ENCODE results near the gene SORCS2. TPM values are rescaled to one million over a fixed set of nuclear protein-coding genes. Genes with fewer than 3 reads are reported as not detected.

SORCS2 gene
- total RNA-seq, 6 donors from 2014 or later = 2.2 to 28.3 (median 7.2) TPM

DNA sequence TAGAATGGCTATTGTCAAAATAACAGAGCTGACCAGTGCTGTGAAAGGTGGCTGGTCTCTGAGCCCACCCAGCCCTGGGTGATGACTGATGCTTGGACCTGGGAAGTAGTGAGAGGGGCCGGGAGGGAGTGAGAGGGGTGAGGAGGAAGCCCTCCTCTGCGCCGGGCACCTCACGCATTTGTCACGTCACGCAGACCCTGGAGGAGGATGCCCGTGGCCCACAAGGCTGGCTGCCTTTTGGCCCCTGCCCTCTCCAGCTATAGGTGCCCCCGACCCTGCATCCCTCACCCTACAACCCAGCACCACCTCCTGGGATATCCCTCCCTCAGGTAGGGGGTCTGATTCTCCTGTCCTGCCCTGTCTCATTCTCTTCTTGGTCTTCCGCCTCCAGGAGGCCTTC, 539.9 kb downstream of the SORCS2 start:
- Histone ChIP-seq H3K4me1 (peaks cover 0 to 6% (median 0%) of the 10 kb centered on the region in 4 donors), H3K27me3 (peaks cover 0 to 6% (median 0%) of the 10 kb centered on the region in 4 donors), H3K27ac (no peak overlapping the region), H3K36me3 (no peaks in the 10 kb centered on the region), H3K4me3 (no peak overlapping the region), H3K9me3 (no peaks in the 10 kb centered on the region)
- 87 to 91% methylated on average over 9 of the region's 9 CpGs for WGBS, 2 donors
- no peak for TF ChIP-seq EP300 (IDR thresholded peaks at IDR 0.05)
- TF ChIP-seq, protein P1, sequence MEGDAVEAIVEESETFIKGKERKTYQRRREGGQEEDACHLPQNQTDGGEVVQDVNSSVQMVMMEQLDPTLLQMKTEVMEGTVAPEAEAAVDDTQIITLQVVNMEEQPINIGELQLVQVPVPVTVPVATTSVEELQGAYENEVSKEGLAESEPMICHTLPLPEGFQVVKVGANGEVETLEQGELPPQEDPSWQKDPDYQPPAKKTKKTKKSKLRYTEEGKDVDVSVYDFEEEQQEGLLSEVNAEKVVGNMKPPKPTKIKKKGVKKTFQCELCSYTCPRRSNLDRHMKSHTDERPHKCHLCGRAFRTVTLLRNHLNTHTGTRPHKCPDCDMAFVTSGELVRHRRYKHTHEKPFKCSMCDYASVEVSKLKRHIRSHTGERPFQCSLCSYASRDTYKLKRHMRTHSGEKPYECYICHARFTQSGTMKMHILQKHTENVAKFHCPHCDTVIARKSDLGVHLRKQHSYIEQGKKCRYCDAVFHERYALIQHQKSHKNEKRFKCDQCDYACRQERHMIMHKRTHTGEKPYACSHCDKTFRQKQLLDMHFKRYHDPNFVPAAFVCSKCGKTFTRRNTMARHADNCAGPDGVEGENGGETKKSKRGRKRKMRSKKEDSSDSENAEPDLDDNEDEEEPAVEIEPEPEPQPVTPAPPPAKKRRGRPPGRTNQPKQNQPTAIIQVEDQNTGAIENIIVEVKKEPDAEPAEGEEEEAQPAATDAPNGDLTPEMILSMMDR (IDR thresholded peaks at IDR 0.05) = no peak
- no peak for TF ChIP-seq POLR2AphosphoS5 (IDR thresholded peaks at IDR 0.05)
- no peak for TF ChIP-seq POLR2A (IDR thresholded peaks at IDR 0.05)
- ATAC-seq (ENCODE audit: low FRiP score in 2 of 2) (no peak), DNase-seq (peak in 1 of 2 donors; percentile 43)

DNA sequence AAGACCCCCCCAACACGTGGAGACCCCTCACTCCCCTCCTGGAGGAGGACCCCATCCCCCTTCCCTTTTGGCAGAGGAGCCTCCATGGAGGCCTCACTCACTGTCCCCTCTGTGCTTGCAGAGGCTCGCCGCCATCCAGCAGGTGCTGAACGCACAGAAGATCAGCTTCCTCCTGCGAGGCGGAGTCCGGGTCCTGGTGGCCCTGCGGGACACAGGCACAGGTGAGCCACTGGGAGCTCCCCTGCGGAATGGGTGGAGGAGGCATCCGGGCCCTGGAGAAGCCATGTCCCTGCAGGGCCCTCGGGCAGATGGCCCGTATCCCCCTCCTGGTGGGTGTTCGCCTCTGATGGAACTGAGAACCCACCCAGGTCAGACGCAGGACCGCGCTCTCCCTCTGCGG, 540.9 kb downstream of the SORCS2 start:
- TF ChIP-seq POLR2A (IDR thresholded peaks at IDR 0.05) = no peak
- WGBS, 2 donors = 83 to 84% methylated on average over 4 to 12 of the region's 17 CpGs
- no peaks in the 10 kb centered on the region for H3K9me3 ChIP-seq
- no peaks in the 10 kb centered on the region for H3K36me3 ChIP-seq
- no peak overlapping the region for H3K4me3 ChIP-seq
- H3K27me3 ChIP-seq = peaks cover 0 to 6% (median 0%) of the 10 kb centered on the region in 4 donors
- no peak overlapping the region for H3K27ac ChIP-seq
- DNase-seq = peak in 1 of 2 donors; percentile 70
- no peak for ATAC-seq (ENCODE audit: low FRiP score in 2 of 2)
- peaks cover 0 to 6% (median 0%) of the 10 kb centered on the region in 4 donors for H3K4me1 ChIP-seq

DNA sequence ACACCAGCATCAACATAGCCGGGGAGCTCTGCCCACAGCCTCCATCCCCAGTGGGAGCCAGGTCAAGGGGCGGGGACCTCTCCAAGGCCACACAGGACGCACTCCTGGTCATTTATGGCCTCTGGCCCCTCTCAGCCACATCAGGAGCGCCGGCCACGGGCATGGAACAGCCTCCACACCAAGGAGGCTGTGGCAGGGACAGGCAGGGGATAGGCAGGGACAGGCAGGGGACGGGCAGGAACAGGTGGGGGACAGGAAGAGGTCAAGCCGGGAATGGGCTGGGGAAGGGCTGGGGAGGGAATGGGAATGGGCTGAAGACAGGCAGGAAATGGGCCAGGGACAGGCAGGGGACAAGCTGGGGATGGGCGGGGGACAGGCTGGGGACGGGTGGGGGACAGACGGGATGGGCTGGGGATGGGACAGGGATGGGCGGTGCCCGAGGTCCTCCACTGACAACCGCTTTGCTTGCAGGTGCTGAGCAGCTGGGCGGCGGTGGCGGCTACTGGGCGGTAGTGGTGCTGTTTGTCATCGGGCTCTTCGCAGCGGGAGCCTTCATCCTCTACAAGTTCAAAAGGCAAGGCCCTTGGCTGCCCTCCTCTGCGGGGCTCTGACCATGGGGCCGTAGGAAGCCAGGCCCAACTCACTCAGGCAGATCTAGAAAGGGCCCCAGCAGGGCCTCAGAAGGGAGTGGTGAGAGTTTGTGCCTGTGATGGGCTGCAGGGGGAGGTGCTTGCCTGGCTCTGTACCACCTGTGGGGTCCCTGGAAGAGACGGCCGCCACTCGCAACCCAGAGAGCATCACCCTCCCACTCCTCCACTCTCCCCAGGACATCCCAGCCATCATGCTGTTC, 541.7 kb downstream of the SORCS2 start:
- H3K4me1 ChIP-seq = peaks cover 0 to 6% (median 0%) of the 10 kb centered on the region in 4 donors
- H3K4me3 ChIP-seq = no peak overlapping the region
- no peaks in the 10 kb centered on the region for H3K9me3 ChIP-seq
- TF ChIP-seq POLR2A (IDR thresholded peaks at IDR 0.05) (no peak), EP300 (IDR thresholded peaks at IDR 0.05) (no peak), POLR2AphosphoS5 (IDR thresholded peaks at IDR 0.05) (no peak)
- TF ChIP-seq, protein P1 (IDR thresholded peaks at IDR 0.05) = no peak
- no peak overlapping the region for H3K27ac ChIP-seq
- ATAC-seq (ENCODE audit: low FRiP score in 2 of 2) (no peak), DNase-seq (peak in 1 of 2 donors; percentile 73)
- WGBS, 2 donors = 73 to 77% methylated on average over 19 of the region's 26 CpGs
- H3K27me3 ChIP-seq = peaks cover 0 to 6% (median 0%) of the 10 kb centered on the region in 4 donors
- H3K36me3 ChIP-seq = no peaks in the 10 kb centered on the region

DNA sequence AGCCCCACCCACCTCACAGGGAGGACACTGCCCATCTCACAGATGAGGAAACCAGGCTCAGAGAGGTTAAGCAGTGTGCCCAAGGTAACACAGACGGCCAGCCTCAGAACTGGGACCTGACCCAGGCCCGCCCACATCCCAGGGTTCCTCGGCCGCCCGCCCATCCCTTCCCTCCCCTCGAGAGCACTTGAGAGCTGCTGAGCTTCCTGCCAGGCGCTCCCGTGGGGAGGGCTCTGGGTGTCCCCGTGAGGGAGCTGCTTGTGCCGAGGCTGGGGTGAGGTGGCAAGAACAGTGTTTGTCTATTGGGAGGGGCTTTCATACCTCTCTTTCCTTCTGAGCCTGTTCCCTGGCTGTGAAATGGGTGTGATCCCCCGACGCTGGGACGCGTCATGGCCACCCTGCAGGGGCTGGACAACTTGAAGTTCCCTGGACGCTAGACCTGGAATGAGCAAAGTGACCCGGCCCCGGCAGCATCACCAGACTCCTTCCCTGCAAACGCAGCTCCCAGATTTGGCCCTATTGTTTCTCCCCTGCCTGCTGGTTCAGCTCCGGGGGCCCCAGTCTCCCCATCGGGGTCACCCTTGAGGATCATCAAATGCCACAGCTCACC, 542.4 kb downstream of the SORCS2 start:
- DNase-seq = peak; percentile 62 to 80
- Histone ChIP-seq H3K27me3 (peaks cover 0 to 6% (median 0%) of the 10 kb centered on the region in 4 donors), H3K4me3 (no peak overlapping the region), H3K36me3 (no peaks in the 10 kb centered on the region), H3K4me1 (peaks cover 0 to 6% (median 0%) of the 10 kb centered on the region in 4 donors), H3K27ac (peak overlapping the region in 1 of 4 donors; percentile 11), H3K9me3 (no peaks in the 10 kb centered on the region)
- ATAC-seq (ENCODE audit: low FRiP score in 2 of 2) = peak; percentile 36 to 44
- WGBS, 2 donors = 47 to 61% methylated on average over 14 to 20 of the region's 20 CpGs
- TF ChIP-seq POLR2A (IDR thresholded peaks at IDR 0.05) (no peak), POLR2AphosphoS5 (IDR thresholded peaks at IDR 0.05) (no peak), EP300 (IDR thresholded peaks at IDR 0.05) (no peak)
- TF ChIP-seq, protein P1 (IDR thresholded peaks at IDR 0.05) = no peak

DNA sequence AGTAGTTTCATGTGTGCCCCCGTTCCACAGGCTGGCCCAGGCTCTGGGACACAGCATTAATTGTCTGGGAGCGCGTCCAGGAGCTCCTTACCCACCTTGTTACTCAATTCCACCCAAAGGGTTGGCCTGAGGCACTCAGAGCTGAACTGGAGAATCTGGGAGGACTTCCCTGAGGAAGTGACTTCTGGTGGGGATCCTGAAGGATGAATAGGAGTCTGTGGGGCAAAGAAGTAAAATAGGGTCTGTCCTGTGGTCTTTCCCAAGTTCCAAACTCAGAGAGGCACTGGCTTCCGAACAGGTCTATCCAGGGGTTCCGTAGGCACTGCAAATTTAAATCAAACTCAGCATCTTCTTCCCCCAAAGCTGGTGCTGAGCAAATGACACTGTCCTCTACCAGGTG, 543.1 kb downstream of the SORCS2 start:
- WGBS, 2 donors = 89% methylated on average over 5 of the region's 5 CpGs
- TF ChIP-seq, protein P1 (IDR thresholded peaks at IDR 0.05) = no peak
- TF ChIP-seq POLR2A (IDR thresholded peaks at IDR 0.05) (no peak), POLR2AphosphoS5 (IDR thresholded peaks at IDR 0.05) (no peak), EP300 (IDR thresholded peaks at IDR 0.05) (no peak)
- Histone ChIP-seq H3K4me1 (peaks cover 0 to 6% (median 0%) of the 10 kb centered on the region in 4 donors), H3K27me3 (peaks cover 0 to 6% (median 0%) of the 10 kb centered on the region in 4 donors), H3K9me3 (no peaks in the 10 kb centered on the region), H3K36me3 (no peaks in the 10 kb centered on the region), H3K27ac (no peak overlapping the region), H3K4me3 (no peak overlapping the region)
- DNase-seq (no peak), ATAC-seq (ENCODE audit: low FRiP score in 2 of 2) (no peak)
